ENCODE results near the gene TIMM23B.
"Not testable (repeated sequence)": the region's sequence is repeated elsewhere in the genome, so short reads cannot be mapped to it uniquely, and the experiment has no call there.

The TIMM23B gene

GRCh38 chr10:49941447-49942338 is at the start of gene TIMM23B, which contains the start of gene PARG:
Gene TIMM23B (plus strand): TSS chr10:49942053. CDS start chr10:49942195, 142 bp downstream.
Gene PARG (minus strand): TSS chr10:49942027. CDS start chr10:49941725, 302 bp downstream.
- H3K27ac ChIP-seq: peak within 1 kb of the TSS; percentile 67

GRCh38 chr10:49899999-49900398 is 41.9 kb upstream of the TIMM23B start:
- H3K27ac ChIP-seq: not testable (repeated sequence)

- H3K27ac ChIP-seq: not testable (repeated sequence)
Observed at GRCh38 chr10:49900406-49900805, 41.4 kb upstream of the TIMM23B start.

- not testable (repeated sequence) for H3K27ac ChIP-seq
Observed at GRCh38 chr10:49903829-49904228, 38.0 kb upstream of the TIMM23B start.

- H3K27ac ChIP-seq: not testable (repeated sequence)
Observed at GRCh38 chr10:49908290-49909080, 33.4 kb upstream of the TIMM23B start.

- not testable (repeated sequence) for H3K27ac ChIP-seq
Observed at GRCh38 chr10:49910295-49910694, 31.6 kb upstream of the TIMM23B start.

GRCh38 chr10:49916451-49916850 is 25.4 kb upstream of the TIMM23B start:
- not testable (repeated sequence) for H3K27ac ChIP-seq

- H3K27ac ChIP-seq: not testable (repeated sequence)
Observed at GRCh38 chr10:49917927-49918326, 23.9 kb upstream of the TIMM23B start.

- H3K27ac ChIP-seq: not testable (repeated sequence)
Observed at GRCh38 chr10:49922041-49922440, 19.8 kb upstream of the TIMM23B start.

GRCh38 chr10:49923572-49923971 is 18.3 kb upstream of the TIMM23B start:
- H3K27ac ChIP-seq: not testable (repeated sequence)

- H3K27ac ChIP-seq: not testable (repeated sequence)
Observed at GRCh38 chr10:49931276-49931675, 10.6 kb upstream of the TIMM23B start.

GRCh38 chr10:49931959-49932728 is 9.7 kb upstream of the TIMM23B start:
- not testable (repeated sequence) for H3K27ac ChIP-seq

- peak overlapping the region; percentile 67 for H3K27ac ChIP-seq
Observed at GRCh38 chr10:49942339-49942705, 469 bp downstream of the TIMM23B start.

- not testable (repeated sequence) for H3K27ac ChIP-seq
Observed at GRCh38 chr10:49943607-49944006, 1.8 kb downstream of the TIMM23B start.

GRCh38 chr10:49948142-49948541 is 6.3 kb downstream of the TIMM23B start:
- not testable (repeated sequence) for H3K27ac ChIP-seq

GRCh38 chr10:49948737-49949136 is 6.9 kb downstream of the TIMM23B start:
- H3K27ac ChIP-seq: not testable (repeated sequence)

GRCh38 chr10:49952006-49952405 is 10.2 kb downstream of the TIMM23B start:
- not testable (repeated sequence) for H3K27ac ChIP-seq
